ENCODE data around the gene GFI1B.

Gene GFI1B

DNA sequence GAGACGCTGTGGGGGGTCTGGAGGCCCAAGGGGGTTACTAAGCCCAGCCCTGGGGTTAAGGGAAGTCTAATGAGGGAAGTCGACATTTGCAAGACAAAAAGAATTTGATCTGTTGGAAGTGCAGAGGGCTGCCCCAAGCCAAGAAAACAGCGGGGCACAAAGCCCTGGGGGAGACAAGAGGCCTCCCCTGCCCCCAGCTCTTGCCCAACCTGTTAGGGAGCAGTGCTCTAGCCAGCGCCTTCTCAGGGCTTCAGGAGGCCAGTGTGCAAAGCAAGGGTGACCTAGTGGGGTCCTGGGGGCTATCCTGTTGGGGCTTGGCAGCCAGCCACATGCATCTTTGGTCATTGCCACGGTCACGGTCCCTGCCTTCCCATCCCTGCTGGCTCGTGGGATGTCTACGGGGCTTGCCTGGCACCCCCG, 25.2 kb downstream of the GFI1B start:
- Histone ChIP-seq H3K27ac (ENCODE audit: low read depth, low read length) (no peak overlapping the region), H3K9ac (ENCODE audit: low read length) (no peak overlapping the region), H3K27me3 (ENCODE audit: control insufficient read depth, insufficient read depth, low read length) (peaks cover 90% of the 10 kb centered on the region)

DNA sequence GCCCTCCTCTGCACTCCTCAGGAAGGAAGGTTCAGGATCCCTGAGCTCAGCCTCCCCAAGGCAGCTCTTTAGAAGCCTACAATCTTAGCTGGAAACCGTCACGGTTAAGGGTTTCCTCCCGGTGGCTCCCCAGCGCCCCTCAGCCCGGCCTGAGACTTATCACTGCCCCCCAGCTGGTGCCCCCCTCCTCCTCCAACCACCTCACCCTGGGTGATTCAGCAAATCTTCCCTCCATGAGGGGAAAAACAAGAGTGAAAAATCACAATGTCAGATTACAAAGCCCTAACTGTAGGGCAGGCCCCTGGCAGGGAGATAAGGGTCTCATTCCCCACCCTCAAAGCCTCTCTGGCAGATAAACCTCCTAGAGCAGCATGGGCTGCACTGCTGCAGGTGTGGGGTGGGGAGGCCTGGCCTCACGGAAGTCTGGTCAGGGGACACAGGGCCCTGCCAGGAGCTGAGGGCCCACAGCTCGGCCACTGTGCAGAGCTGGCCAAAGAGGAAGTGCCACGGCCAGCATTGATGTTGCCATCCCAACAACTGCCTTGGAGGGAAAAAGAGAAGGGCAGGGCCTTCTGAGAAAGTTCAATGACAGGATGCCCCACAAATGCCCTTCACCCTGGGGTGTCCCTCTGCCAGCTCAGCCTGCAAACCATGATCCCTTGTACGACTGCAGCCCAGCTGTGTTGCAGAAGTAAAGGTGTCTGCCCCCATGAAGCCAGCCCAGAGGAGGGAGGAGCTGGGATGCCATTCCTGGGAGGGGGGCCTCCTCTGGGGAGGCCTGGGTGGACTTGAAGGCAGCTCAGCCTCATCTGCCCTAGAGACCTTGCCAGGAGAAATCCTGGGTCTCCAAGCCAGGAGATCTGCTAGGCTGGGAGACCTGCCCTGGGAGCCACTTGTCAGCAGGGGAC, 25.9 kb downstream of the GFI1B start:
- Histone ChIP-seq H3K4me1 (ENCODE audit: control insufficient read depth, insufficient read depth, low read length) (peaks cover 33% of the 10 kb centered on the region), H3K9ac (ENCODE audit: low read length) (no peak overlapping the region), H3K27ac (ENCODE audit: low read depth, low read length) (no peak overlapping the region), H3K9me3 (ENCODE audit: control insufficient read depth, insufficient read depth, low read depth, low read length) (no peaks in the 10 kb centered on the region), H3K36me3 (ENCODE audit: control insufficient read depth, insufficient read depth, low read length) (no peaks in the 10 kb centered on the region), H3K27me3 (ENCODE audit: control insufficient read depth, insufficient read depth, low read length) (peaks cover 89% of the 10 kb centered on the region), H3K4me3 (ENCODE audit: low read depth, low read length) (peak overlapping the region; percentile 32; the same call in 1 of the 2 replicates)

More for the DNA sequence above, 25.2 kb downstream of the GFI1B start:
- H3K4me3 ChIP-seq (ENCODE audit: low read depth, low read length), result peak overlapping the region; percentile 32; the same call in 1 of the 2 replicates
- H3K9me3 ChIP-seq (ENCODE audit: control insufficient read depth, insufficient read depth, low read depth, low read length), result no peaks in the 10 kb centered on the region
- peaks cover 33% of the 10 kb centered on the region for H3K4me1 ChIP-seq (ENCODE audit: control insufficient read depth, insufficient read depth, low read length)
- no peaks in the 10 kb centered on the region for H3K36me3 ChIP-seq (ENCODE audit: control insufficient read depth, insufficient read depth, low read length)

DNA sequence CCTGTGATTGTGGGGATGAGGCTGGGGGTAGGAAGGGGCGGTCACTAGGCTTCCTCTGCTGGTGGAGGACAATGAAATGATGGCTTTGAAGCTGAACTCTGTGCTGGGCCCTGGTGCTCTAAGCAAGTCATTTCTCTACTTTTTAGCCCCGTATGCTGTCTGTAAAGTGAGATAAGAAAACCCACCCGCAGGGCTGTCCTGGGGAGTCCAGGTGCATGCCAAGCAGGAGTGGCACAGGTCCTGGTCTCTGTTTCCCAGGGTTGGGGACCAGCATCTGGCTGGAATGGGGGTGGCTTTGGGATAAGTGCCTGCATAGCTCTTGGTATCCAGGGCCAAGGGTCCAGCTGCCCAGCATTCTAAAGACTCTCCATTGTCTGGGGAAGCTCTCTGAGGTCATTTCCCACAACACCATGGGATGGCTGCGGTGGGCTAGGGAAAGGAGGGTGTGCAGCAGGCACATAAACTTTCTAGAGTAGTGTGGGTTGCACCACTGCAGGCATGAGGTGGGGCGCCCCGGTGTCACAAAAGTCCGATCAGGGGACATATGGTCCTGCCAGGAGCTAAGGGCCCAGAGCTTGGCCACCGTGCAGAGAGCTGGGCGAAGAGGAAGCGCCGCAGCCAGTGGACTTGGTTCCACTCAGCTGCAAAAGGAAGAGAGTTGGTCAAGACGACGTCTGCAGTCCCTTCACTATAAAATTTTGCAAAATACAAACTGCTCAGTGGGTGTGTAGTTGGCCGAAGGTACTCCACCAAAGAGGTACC, 26.7 kb downstream of the GFI1B start:
- Histone ChIP-seq H3K9me3 (ENCODE audit: control insufficient read depth, insufficient read depth, low read depth, low read length) (no peaks in the 10 kb centered on the region), H3K27me3 (ENCODE audit: control insufficient read depth, insufficient read depth, low read length) (peaks cover 90% of the 10 kb centered on the region), H3K9ac (ENCODE audit: low read length) (no peak overlapping the region), H3K4me3 (ENCODE audit: low read depth, low read length) (no peak overlapping the region), H3K36me3 (ENCODE audit: control insufficient read depth, insufficient read depth, low read length) (no peaks in the 10 kb centered on the region), H3K27ac (ENCODE audit: low read depth, low read length) (no peak overlapping the region), H3K4me1 (ENCODE audit: control insufficient read depth, insufficient read depth, low read length) (peaks cover 33% of the 10 kb centered on the region)

DNA sequence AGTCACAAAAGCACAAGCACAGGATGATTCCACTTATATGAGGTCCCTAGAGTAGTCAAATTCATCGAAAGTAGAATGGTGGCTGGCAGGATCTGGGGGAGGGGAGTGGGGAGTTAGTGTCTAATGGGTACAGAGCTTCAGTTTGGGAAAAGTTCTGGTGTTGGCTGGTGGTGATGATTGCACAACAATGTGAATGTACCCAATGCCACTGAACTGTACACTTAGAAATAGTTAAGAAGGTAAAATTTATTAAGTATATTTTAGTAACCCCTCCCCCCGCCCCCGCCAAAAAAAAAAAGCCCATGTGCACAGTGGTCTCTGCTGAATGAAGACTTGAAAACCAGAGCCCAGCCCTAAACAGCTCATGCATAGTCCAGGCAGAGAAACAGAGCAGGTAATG, 27.5 kb downstream of the GFI1B start:
- Histone ChIP-seq H3K4me3 (ENCODE audit: low read depth, low read length) (no peak overlapping the region), H3K27me3 (ENCODE audit: control insufficient read depth, insufficient read depth, low read length) (peaks cover 86% of the 10 kb centered on the region), H3K9ac (ENCODE audit: low read length) (no peak overlapping the region), H3K4me1 (ENCODE audit: control insufficient read depth, insufficient read depth, low read length) (peaks cover 33% of the 10 kb centered on the region), H3K9me3 (ENCODE audit: control insufficient read depth, insufficient read depth, low read depth, low read length) (no peaks in the 10 kb centered on the region), H3K27ac (ENCODE audit: low read depth, low read length) (no peak overlapping the region), H3K36me3 (ENCODE audit: control insufficient read depth, insufficient read depth, low read length) (no peaks in the 10 kb centered on the region)

DNA sequence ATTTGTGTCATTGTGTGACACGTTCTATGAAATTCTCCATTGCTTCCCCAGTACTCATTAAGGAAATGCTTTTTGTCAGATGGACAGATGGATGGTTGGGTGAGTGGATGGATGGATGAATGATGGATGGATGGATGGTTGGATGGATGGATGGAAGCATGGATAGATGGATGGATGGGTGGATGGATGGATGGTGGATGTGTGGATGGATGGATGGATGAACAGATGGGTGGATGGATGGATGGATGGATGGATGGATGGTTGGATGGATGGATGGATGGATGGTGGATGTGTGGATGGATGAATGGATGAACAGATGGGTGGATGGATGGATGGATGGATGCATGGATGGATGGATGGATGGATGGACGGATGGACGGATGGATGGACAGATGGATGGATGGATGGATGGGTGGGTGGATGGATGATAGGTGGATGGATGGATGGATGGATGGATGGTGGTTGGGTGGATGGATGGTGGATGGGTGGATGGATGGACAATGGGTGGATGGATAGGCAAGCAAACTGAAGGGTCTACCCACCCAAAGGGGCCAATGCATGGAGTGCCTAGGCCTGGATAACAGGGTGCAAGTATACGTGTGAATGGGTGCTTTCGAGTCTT, 28.3 kb downstream of the GFI1B start:
- H3K9ac ChIP-seq (ENCODE audit: low read length), result no peak overlapping the region
- no peaks in the 10 kb centered on the region for H3K36me3 ChIP-seq (ENCODE audit: control insufficient read depth, insufficient read depth, low read length)
- no peak overlapping the region for H3K4me3 ChIP-seq (ENCODE audit: low read depth, low read length)
- no peak overlapping the region for H3K27ac ChIP-seq (ENCODE audit: low read depth, low read length)
- no peaks in the 10 kb centered on the region for H3K9me3 ChIP-seq (ENCODE audit: control insufficient read depth, insufficient read depth, low read depth, low read length)
- H3K4me1 ChIP-seq (ENCODE audit: control insufficient read depth, insufficient read depth, low read length), result peaks cover 33% of the 10 kb centered on the region
- H3K27me3 ChIP-seq (ENCODE audit: control insufficient read depth, insufficient read depth, low read length), result peaks cover 85% of the 10 kb centered on the region

DNA sequence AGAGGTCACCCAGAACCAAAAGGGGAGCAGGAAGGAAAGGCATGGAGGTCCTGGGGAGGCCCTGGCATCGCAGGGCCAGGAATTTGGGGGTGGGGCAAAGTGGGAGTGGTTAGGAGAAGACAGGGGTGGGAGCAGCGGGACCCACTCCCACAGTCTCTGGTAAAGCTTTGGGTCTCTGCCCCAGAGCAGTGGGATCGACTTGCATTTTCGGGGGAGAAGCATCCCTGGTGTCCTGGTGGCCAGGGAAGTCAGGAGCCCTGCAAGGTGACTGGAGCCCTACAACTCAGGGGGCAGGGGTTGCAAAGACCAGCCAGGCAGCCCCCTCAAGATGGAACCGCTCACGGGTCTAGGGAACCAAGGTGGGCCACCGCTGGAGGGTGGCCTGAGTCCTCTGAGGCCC, 29.9 kb downstream of the GFI1B start:
- no peak overlapping the region for H3K4me3 ChIP-seq (ENCODE audit: low read depth, low read length)
- no peak overlapping the region for H3K9ac ChIP-seq (ENCODE audit: low read length)
- no peak overlapping the region for H3K27ac ChIP-seq (ENCODE audit: low read depth, low read length)
- no peaks in the 10 kb centered on the region for H3K36me3 ChIP-seq (ENCODE audit: control insufficient read depth, insufficient read depth, low read length)
- no peaks in the 10 kb centered on the region for H3K9me3 ChIP-seq (ENCODE audit: control insufficient read depth, insufficient read depth, low read depth, low read length)
- peaks cover 19% of the 10 kb centered on the region for H3K4me1 ChIP-seq (ENCODE audit: control insufficient read depth, insufficient read depth, low read length)
- peaks cover 72% of the 10 kb centered on the region for H3K27me3 ChIP-seq (ENCODE audit: control insufficient read depth, insufficient read depth, low read length)

DNA sequence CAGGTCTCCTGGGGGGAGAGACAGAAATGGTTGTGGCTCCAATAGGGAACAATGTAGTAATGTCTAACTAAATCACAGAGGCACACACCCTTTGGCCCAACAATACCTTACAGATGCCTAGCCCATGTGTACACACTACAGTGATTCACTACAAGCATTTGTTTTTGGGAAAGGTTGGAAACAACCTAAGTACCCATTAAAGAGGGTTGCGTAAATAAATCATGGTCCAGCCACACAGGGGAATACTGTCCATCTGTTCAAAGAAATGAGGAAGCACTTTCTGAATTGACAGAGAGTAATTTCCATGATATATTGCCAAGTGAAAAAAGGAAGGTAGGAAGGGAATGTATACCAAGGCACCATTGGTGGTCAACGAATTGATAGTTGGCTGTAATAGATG, 30.3 kb downstream of the GFI1B start:
- Histone ChIP-seq H3K36me3 (ENCODE audit: control insufficient read depth, insufficient read depth, low read length) (no peaks in the 10 kb centered on the region), H3K9ac (ENCODE audit: low read length) (no peak overlapping the region), H3K27ac (ENCODE audit: low read depth, low read length) (no peak overlapping the region), H3K4me3 (ENCODE audit: low read depth, low read length) (no peak overlapping the region), H3K4me1 (ENCODE audit: control insufficient read depth, insufficient read depth, low read length) (peaks cover 15% of the 10 kb centered on the region), H3K9me3 (ENCODE audit: control insufficient read depth, insufficient read depth, low read depth, low read length) (no peaks in the 10 kb centered on the region), H3K27me3 (ENCODE audit: control insufficient read depth, insufficient read depth, low read length) (peaks cover 71% of the 10 kb centered on the region)

DNA sequence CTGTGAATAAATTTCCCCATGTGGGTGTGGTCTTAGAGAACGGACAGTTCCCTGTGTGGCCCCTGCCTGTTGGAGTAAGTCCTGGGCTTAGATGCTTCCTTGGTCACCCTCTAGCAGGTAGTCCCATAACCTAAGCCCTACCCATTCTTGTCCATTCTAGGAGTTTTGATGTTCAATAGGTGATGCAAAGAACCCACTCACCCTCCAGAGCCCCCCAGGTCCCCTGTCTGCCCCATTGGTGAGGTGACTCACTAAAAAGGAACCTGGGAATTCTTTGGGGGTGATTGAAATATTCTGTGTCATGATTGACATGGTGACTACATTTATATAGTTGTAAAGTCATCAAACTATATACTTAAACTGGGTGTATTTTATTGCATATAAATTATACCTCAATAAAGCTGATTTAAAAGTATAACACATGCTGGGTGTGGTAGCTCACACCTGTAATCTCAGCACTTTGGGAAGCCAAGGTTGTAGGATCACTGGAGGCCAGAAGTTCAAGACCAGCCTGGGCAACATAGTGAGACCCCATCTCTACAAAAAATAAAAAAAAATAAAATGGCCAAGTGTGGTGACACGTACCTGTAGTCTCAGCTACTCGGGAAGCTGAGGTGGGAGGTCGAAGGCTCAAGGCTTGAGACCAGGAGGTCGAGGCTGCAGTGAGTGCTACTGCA, 31.6 kb downstream of the GFI1B start:
- no peak overlapping the region for H3K9ac ChIP-seq (ENCODE audit: low read length)
- peaks cover 3% of the 10 kb centered on the region for H3K4me1 ChIP-seq (ENCODE audit: control insufficient read depth, insufficient read depth, low read length)
- no peak overlapping the region for H3K4me3 ChIP-seq (ENCODE audit: low read depth, low read length)
- no peak overlapping the region for H3K27ac ChIP-seq (ENCODE audit: low read depth, low read length)
- peaks cover 70% of the 10 kb centered on the region for H3K27me3 ChIP-seq (ENCODE audit: control insufficient read depth, insufficient read depth, low read length)
- no peaks in the 10 kb centered on the region for H3K36me3 ChIP-seq (ENCODE audit: control insufficient read depth, insufficient read depth, low read length)
- H3K9me3 ChIP-seq (ENCODE audit: control insufficient read depth, insufficient read depth, low read depth, low read length), result no peaks in the 10 kb centered on the region

DNA sequence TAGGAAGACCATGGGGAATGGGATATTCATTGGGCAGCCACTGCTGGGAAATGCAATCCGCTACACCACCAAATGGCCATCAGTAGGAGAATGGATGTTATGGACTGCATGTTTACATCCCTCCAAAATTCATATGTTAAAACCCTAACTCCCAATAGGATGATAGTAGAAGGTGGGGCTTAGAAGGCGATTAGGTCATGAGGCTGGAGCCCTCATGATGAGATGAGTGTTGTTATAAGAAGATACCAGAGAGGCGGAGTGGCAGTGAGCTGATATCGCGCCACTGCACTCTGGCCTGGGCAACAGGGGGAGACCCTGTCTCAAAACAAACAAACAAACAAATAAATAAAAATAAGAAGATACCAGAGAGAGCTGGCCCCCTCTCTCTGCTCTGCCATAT, 36.2 kb downstream of the GFI1B start:
- H3K36me3 ChIP-seq (ENCODE audit: control insufficient read depth, insufficient read depth, low read length), result no peaks in the 10 kb centered on the region
- H3K9me3 ChIP-seq (ENCODE audit: control insufficient read depth, insufficient read depth, low read depth, low read length), result no peaks in the 10 kb centered on the region
- H3K4me1 ChIP-seq (ENCODE audit: control insufficient read depth, insufficient read depth, low read length), result no peaks in the 10 kb centered on the region
- H3K4me3 ChIP-seq (ENCODE audit: low read depth, low read length), result no peak overlapping the region
- no peak overlapping the region for H3K27ac ChIP-seq (ENCODE audit: low read depth, low read length)
- H3K9ac ChIP-seq (ENCODE audit: low read length), result no peak overlapping the region
- peaks cover 40% of the 10 kb centered on the region for H3K27me3 ChIP-seq (ENCODE audit: control insufficient read depth, insufficient read depth, low read length)

DNA sequence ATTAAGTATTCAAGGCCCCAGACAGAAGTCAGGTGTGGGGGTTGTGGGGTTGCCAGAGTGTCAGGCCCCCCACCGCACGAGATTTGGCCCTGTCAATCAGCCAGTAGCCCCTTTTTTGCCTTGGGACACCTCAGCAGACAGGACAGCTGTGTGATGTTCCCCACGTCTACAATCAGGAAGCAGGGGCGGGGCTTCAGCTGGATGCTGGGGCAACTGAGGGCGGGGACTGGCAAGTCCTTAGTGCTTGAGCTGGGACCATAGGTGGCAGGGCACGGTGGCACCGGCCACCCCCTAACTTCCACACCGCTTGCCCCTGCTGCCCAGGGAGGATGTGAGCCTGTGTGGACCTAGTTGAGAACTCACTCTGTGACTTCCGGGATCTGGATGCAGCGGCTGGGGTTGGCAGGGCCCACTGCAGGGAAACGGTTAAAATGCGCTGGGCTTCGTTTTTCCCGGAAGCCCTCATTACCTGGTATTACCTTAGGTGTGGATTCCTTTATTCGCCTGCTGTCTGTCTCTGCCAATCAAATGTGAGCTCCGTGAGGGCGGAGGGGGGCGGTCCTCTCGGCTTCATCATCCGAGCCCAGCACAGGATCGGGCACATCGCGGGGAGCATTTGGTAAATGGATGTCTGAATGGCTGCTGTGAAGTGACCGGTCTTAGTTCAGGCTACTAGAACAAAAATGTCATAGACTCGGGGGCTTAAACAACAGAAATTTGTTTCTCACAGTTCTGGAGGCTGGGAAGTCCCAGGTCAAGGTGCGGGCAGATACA, 44.8 kb downstream of the GFI1B start:
- Histone ChIP-seq H3K4me3 (ENCODE audit: low read depth, low read length) (no peak overlapping the region), H3K27ac (ENCODE audit: low read depth, low read length) (no peak overlapping the region), H3K9ac (ENCODE audit: low read length) (no peak overlapping the region), H3K36me3 (ENCODE audit: control insufficient read depth, insufficient read depth, low read length) (no peaks in the 10 kb centered on the region), H3K4me1 (ENCODE audit: control insufficient read depth, insufficient read depth, low read length) (peaks cover 2% of the 10 kb centered on the region; the same call in 1 of the 2 replicates), H3K27me3 (ENCODE audit: control insufficient read depth, insufficient read depth, low read length) (peaks cover 13% of the 10 kb centered on the region), H3K9me3 (ENCODE audit: control insufficient read depth, insufficient read depth, low read depth, low read length) (no peaks in the 10 kb centered on the region)
